ACHN (cell line): ENCODE measurements around the gene PROC.
"Not testable (repeated sequence)": the region's sequence is repeated elsewhere in the genome, so short reads cannot be mapped to it uniquely, and the experiment has no call there.

Experiments used
- DNase-seq: peaks from one replicate; pipeline ENCODE4 v3.0.0-alpha.2; 2015
- in situ Hi-C: cut with HindIII; loops from 2 replicates; pipeline ENCODE4 v1.10.0; 2017; ENCODE audit warnings: low sequenced_read_pairs, low pct_ligation_motif_present, low pct_unique_long_range_greater_than_20kb

The PROC gene

GRCh38 chr2:127449414-127449813 lies 31.2 kb downstream of the PROC start:
- no peak for DNase-seq
- in situ Hi-C loops = no loop called here

- no peak for DNase-seq
- in situ Hi-C loops = no loop called here
Measured at GRCh38 chr2:127449898-127450297, 31.7 kb downstream of the PROC start.

- in situ Hi-C loops = no loop called here
- no peak for DNase-seq
Measured at GRCh38 chr2:127451981-127452380, 33.8 kb downstream of the PROC start.

DNA sequence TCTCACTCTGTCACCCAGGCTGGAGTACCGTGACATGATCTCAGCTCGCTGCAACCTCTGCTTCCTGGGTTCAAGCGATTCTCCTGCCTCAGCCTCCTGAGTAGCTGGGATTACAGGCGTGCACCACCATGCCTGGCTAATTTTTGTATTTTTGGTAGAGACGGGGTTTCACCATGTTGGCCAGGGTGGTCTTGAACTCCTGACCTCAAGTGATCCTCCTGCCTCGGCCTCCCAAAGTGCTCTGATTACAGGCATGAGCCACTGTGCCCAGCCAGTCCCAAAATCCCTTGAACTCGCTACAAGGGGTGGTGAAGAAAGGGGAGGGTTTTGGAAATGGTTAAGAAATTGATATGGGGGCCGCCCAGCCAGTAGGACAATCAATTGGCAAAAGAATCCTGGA lies 34.2 kb downstream of the PROC start:
- in situ Hi-C loops, DNase-seq: not testable (repeated sequence)

DNA sequence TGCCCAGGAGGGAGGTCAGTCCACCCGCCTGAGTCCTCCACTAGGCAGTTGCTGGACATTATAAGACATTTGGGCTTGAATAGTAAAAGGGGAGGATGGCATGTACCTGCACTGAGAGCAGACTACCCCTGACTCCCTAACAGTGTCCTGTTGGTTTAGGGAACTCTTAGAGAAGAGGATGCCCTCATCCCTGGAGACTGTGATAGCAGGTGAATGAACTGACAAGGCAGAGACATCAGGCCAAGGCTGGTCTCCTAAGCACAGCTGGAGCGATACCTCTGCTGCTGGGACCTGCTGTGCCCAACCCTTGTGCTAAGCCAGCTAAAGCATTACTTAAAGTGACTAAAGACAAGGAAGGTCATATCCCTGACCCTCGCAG lies 34.8 kb downstream of the PROC start:
- in situ Hi-C loops = no loop called here
- no peak for DNase-seq

- in situ Hi-C loops = no loop called here
- DNase-seq = no peak
Measured at GRCh38 chr2:127453392-127454171, 35.4 kb downstream of the PROC start.

GRCh38 chr2:127454595-127455565 lies 36.7 kb downstream of the PROC start:
- peak; percentile 41 for DNase-seq

GRCh38 chr2:127455566-127456493 lies 37.6 kb downstream of the PROC start:
- in situ Hi-C loops = no loop called here
- no peak for DNase-seq

More at GRCh38 chr2:127454595-127455565, 36.7 kb downstream of the PROC start:
- in situ Hi-C loops = no loop called here

- DNase-seq = no peak
- in situ Hi-C loops = no loop called here
Measured at GRCh38 chr2:127456960-127457359, 38.7 kb downstream of the PROC start.

DNA sequence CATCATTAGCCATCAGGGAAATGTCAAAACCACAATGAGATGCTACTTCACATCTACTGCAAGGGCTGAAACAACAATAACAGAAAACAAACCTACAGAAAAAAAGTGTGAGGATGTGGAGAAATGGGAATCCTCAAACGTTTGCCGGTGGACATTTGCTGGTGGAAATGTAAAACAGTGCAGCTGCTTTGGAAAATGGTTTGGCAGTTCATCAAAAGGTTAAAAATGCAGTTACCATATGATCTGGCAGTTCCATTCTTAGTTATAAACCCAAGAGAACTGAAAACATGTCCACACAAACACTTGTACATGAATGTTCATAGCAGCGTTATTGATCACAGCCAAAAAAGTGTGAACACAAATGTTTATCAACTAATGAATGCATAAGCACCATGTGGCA lies 44.2 kb downstream of the PROC start:
- in situ Hi-C loops = no loop called here

GRCh38 chr2:127463155-127463991 lies 45.1 kb downstream of the PROC start:
- DNase-seq = no peak
- in situ Hi-C loops = no loop called here

More for the DNA sequence above, 44.2 kb downstream of the PROC start:
- no peak for DNase-seq

GRCh38 chr2:127464470-127465257 lies 46.4 kb downstream of the PROC start:
- DNase-seq = no peak
- in situ Hi-C loops = no loop called here

- in situ Hi-C loops = no loop called here
- DNase-seq = no peak
Measured at GRCh38 chr2:127465258-127465657, 47.0 kb downstream of the PROC start.

DNA sequence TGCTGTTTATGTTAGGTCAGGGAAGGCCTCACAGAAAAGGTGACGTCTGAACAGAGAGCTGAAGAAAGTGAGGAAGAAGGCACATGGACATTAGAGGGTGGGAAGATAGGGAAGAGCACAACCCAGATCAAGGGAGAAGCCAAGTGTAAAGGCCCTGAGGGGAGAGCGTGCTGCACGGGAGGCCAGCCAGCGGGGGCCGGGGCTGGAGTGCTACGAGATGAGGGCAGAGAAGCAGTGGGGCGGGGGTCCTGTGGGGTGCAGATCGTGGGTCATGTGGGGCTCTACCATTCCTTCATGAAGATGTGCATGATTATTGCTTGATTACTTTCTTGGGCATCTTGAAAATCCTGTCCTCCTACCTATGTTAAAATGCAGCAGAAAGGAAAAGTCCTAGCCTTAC lies 50.8 kb downstream of the PROC start:
- no peak for DNase-seq
- in situ Hi-C loops = no loop called here

DNA sequence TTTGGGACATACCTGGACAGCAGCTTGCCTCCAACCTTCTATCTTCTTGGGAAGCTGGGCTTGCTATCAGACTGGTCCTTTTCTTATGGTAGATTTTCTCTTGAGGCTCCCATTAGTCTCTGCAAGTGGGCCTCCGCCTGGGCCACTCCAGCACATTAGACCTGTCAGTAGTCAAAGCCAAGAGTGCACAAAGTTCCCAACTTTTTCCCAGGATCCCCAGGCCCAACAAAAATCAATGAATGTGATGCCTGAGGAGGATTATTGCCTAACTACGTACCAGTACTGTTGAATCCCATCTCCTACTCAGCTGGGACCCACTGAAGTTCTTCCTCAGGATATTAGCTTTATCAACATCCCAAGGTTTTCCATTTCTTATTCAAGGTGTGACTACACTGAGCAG lies 51.7 kb downstream of the PROC start:
- DNase-seq = no peak
- in situ Hi-C loops = no loop called here

- in situ Hi-C loops = no loop called here
- DNase-seq = no peak
Measured at GRCh38 chr2:127471286-127471988, 53.2 kb downstream of the PROC start.
